Endothelial cell of umbilical vein (primary cell): ENCODE results near the gene TIMP4. TPM values are rescaled to one million over a fixed set of nuclear protein-coding genes. Genes with fewer than 3 reads are reported as not detected.

Experiments used
- BruUV-seq: library from RNA; stranded (reverse); fragments of 400-500 nt; replicated peaks from 2 replicates; lab custom pipeline; 2021; lab: Mats Ljungman, UMichigan
- CTCF ChIA-PET: fragments of 300-600, 350-600 bp; sonication (Branson Sonifier 250); formaldehyde crosslinking; loops from one replicate; lab custom pipeline; 2021; ENCODE audit warnings: antibody characterized with exemption, inconsistent platforms; lab: Charles Lee
- POLR2A ChIA-PET: fragments of 300-600, 350-600 bp; sonication (Branson Sonifier 250); formaldehyde crosslinking; loops from one replicate; lab custom pipeline; 2021; ENCODE audit warnings: antibody characterized with exemption, inconsistent platforms; lab: Charles Lee
- DNase-seq: peaks from one replicate; pipeline ENCODE4 v3.0.0-alpha.2; 2011; ENCODE audit warnings: low read depth, low spot score
- FAIRE-seq: peaks from 2 replicates; lab custom pipeline; 2011; peaks lifted over from hg19 to GRCh38; lab: Jason Lieb, UNC
- H2AFZ ChIP-seq: 2 replicates; pipeline ENCODE4 v1.6.0; 2012; ENCODE audit warnings: low read depth, low read length, control low read depth, inconsistent platforms
- H3K27ac ChIP-seq: 2 replicates; pipeline ENCODE4 v1.5.1; 2011; ENCODE audit warnings: low read depth, mild to moderate bottlenecking, control low read depth, low read length, moderate library complexity; ENCODE audit not compliant: insufficient read depth
- H3K27me3 ChIP-seq, 2 experiments: 2 replicates each; pipeline versions ENCODE4 v1.6.0 to v1.6.1; 2011; ENCODE audit warnings: low read length in 2 of 2, mixed read lengths in 1 of 2; ENCODE audit not compliant: control insufficient read depth in 2 of 2, insufficient read depth in 2 of 2
- H3K36me3 ChIP-seq, 2 experiments: 2 replicates in 1 of 2; 3 replicates in 1 of 2; pipeline ENCODE4 v1.5.1; 2011; ENCODE audit warnings: low read length in 2 of 2, mild to moderate bottlenecking in 1 of 2, moderate library complexity in 1 of 2; ENCODE audit not compliant: control insufficient read depth in 2 of 2, insufficient read depth in 2 of 2; ENCODE audit errors: extremely low read depth in 1 of 2
- H3K4me1 ChIP-seq: 3 replicates; pipeline ENCODE4 v1.5.1; 2011; ENCODE audit warnings: mild to moderate bottlenecking, low read length; ENCODE audit not compliant: control insufficient read depth, insufficient read depth; ENCODE audit errors: extremely low read depth
- H3K4me2 ChIP-seq: 2 replicates; pipeline ENCODE4 v1.6.1; 2011; ENCODE audit warnings: low read length, control low read depth, mixed read lengths; ENCODE audit not compliant: insufficient read depth
- H3K4me3 ChIP-seq, 3 experiments: fragments of 200-600 bp in 1 of 3; sonication (generic), shearing (Covaris generic) in 1 of 3; replicated peaks in 1 of 3; 2 replicates each; pipeline ENCODE4 v1.5.1; 2011 to 2016; ENCODE audit warnings: control low read depth in 3 of 3, low read length in 3 of 3, mild to moderate bottlenecking in 2 of 3, inconsistent platforms in 1 of 3, low read depth in 1 of 3, moderate library complexity in 1 of 3; ENCODE audit not compliant: insufficient read depth in 1 of 3
- H3K79me2 ChIP-seq: 2 replicates; pipeline ENCODE4 v1.6.0; 2012; ENCODE audit warnings: low read length, inconsistent platforms; ENCODE audit not compliant: control insufficient read depth, insufficient read depth
- H3K9ac ChIP-seq: replicated peaks from 2 replicates; pipeline ENCODE3; 2011; ENCODE audit warnings: low read length, control low read depth; ENCODE audit not compliant: insufficient read depth; ENCODE audit errors: extremely low read depth
- H3K9me1 ChIP-seq: replicated peaks from 3 replicates; pipeline ENCODE4 v1.6.0; 2011; ENCODE audit warnings: mild to moderate bottlenecking, low read length; ENCODE audit not compliant: control insufficient read depth, insufficient read depth; ENCODE audit errors: extremely low read depth
- H3K9me3 ChIP-seq: replicated peaks from 2 replicates; pipeline ENCODE4 v1.5.1; 2012; ENCODE audit warnings: low read length, inconsistent platforms; ENCODE audit not compliant: control insufficient read depth, insufficient read depth
- H4K20me1 ChIP-seq: replicated peaks from 2 replicates; pipeline ENCODE3; 2011; ENCODE audit warnings: mild to moderate bottlenecking, low read length; ENCODE audit not compliant: control insufficient read depth, insufficient read depth; ENCODE audit errors: extremely low read depth
- CTCF ChIP-seq, 2 donors: IDR thresholded peaks; 1 replicate in 1 of 2; 2 replicates in 1 of 2; pipeline ENCODE4 v1.5.1; 2011; ENCODE audit warnings: low read length in 2 of 2, mild to moderate bottlenecking in 2 of 2, moderate library complexity in 2 of 2, control low read depth in 1 of 2, inconsistent platforms in 1 of 2, low read depth in 1 of 2; ENCODE audit not compliant: insufficient read depth in 1 of 2; ENCODE audit errors: extremely low read depth in 1 of 2
- FOS ChIP-seq: IDR thresholded peaks from 2 replicates; pipeline ENCODE4 v1.6.1; 2011; ENCODE audit warnings: mild to moderate bottlenecking, low read length, moderate library complexity, borderline replicate concordance; ENCODE audit not compliant: insufficient read depth
- GATA2 ChIP-seq: IDR thresholded peaks from 2 replicates; pipeline ENCODE4 v1.7.0; 2011; ENCODE audit warnings: low read depth, mild to moderate bottlenecking, moderate library complexity, mixed read lengths, low read length; ENCODE audit not compliant: insufficient read length, insufficient read depth
- JUN ChIP-seq: IDR thresholded peaks from 2 replicates; pipeline ENCODE4 v1.6.1; 2011; ENCODE audit warnings: borderline replicate concordance, low read depth; ENCODE audit not compliant: insufficient read length, insufficient read depth
- MAX ChIP-seq: IDR thresholded peaks from 2 replicates; pipeline ENCODE4 v1.6.1; 2011; ENCODE audit not compliant: insufficient read depth, insufficient read length
- POLR2A ChIP-seq: IDR thresholded peaks from 2 replicates; pipeline ENCODE4 v1.6.1; 2012; ENCODE audit warnings: low read depth, mild to moderate bottlenecking, control low read depth, low read length
- POLR2AphosphoS5 ChIP-seq: IDR thresholded peaks from 2 replicates; pipeline ENCODE4 v1.6.1; 2012; ENCODE audit warnings: low read depth, mild to moderate bottlenecking, control low read depth, low read length, moderate library complexity; ENCODE audit not compliant: insufficient read depth
- dilution Hi-C: fragments of 300-500 bp; cut with MboI; formaldehyde crosslinking; loops from one replicate; pipeline ENCODE4 v1.15.0; 2019; ENCODE audit warnings: low sequenced_read_pairs; ENCODE audit not compliant: extremely low pct_ligation_motif_present
- intact Hi-C: fragments of 100-400 bp; cut with micrococcal nuclease; formaldehyde crosslinking; loops from one replicate; pipeline ENCODE4 v1.10.0; 2022
- polyA plus RNA-seq, 4 experiments: library from polyadenylated mRNA; depleted of rRNA in 3 of 4; stranded (reverse) in 3 of 4; unstranded in 1 of 4; fragments of >200 nt; gene quantifications; 2 replicates each; pipeline versions ENCODE4 v1.2.1 to v1.2.3, GENCODE V29; 2011 to 2012; ENCODE audit warnings: missing spikeins in 1 of 4
- total RNA-seq: library from RNA; stranded (reverse); gene quantifications from 2 replicates; pipeline ENCODE4 v1.2.3, GENCODE V29; 2021

The TIMP4 gene
- total and polyA plus RNA-seq, 2 donors (not counting 3 experiments of a cell fraction or from before 2014, with no cell fraction given), result 0.07 to 0.40 TPM

- intact Hi-C loops, result loop anchor here (10.0 kb wide), 1 partner anchor 477 kb away; no protein-coding TSS in a partner anchor
- H2AFZ ChIP-seq, result no peak overlapping the region
- no peak for DNase-seq
- POLR2A ChIA-PET, result no interaction called here
- TF ChIP-seq FOS (no peak), POLR2AphosphoS5 (no peak), POLR2A (no peak), MAX (no peak), CTCF (IDR thresholded peaks at IDR 0.05; ENCODE audit: extremely low read depth in 1 of 2, insufficient read depth in 1 of 2, low read depth in 1 of 2, low read length in 2 of 2) (no peak), JUN (no peak), GATA2 (no peak)
- FAIRE-seq, result no peak
- no TSS peak for BruUV-seq
- H3K4me2 ChIP-seq, result no peak overlapping the region
- no peaks in the 10 kb centered on the region for H3K9me3 ChIP-seq
- dilution Hi-C loops, result no loop called here
- H3K79me2 ChIP-seq, result no peaks in the 10 kb centered on the region
- no peak overlapping the region for H3K9ac ChIP-seq
- H3K27ac ChIP-seq, result no peak overlapping the region
- no peaks in the 10 kb centered on the region for H4K20me1 ChIP-seq
- H3K4me3 ChIP-seq, result no peak overlapping the region
- CTCF ChIA-PET, result interaction anchor here (1.5 to 3.4 kb wide), 4 partner anchors 44 to 753 kb away, joined by 5 to 33 read pairs (median 7); no protein-coding TSS in a partner anchor
- H3K36me3 ChIP-seq, result no peaks in the 10 kb centered on the region
- H3K4me1 ChIP-seq, result no peaks in the 10 kb centered on the region
- no peaks in the 10 kb centered on the region for H3K9me1 ChIP-seq
- peaks cover 30 to 36% of the 10 kb centered on the region in 2 experiments for H3K27me3 ChIP-seq
Measured at GRCh38 chr3:12131351-12132090, 27.2 kb downstream of the TIMP4 start.
